ENCODE results near the gene UQCRC1. TPM values are rescaled to one million over a fixed set of nuclear protein-coding genes. Genes with fewer than 3 reads are reported as not detected.

Gene UQCRC1
- polyA plus RNA-seq, 3 donors: 326 to 409 (median 350) TPM

GRCh38 chr3:48624767-48625166 is 15.3 kb upstream of the UQCRC1 start:
- no peaks in the 10 kb centered on the region for H3K27me3 ChIP-seq (ENCODE audit: control insufficient read depth in 2 of 2, insufficient read depth in 2 of 2, low read length in 2 of 2)
- peaks cover 2 to 13% (median 4%) of the 10 kb centered on the region in 7 donors for H3K9me3 Mint-ChIP-seq
- no peak overlapping the region for H3K4me3 Mint-ChIP-seq
- H3K27ac ChIP-seq (ENCODE audit: low read depth in 1 of 2, low read length in 2 of 2): no peak overlapping the region
- no peak overlapping the region for H3K9ac ChIP-seq (ENCODE audit: insufficient read depth, low read length, poor library complexity, severe bottlenecking)
- TF ChIP-seq CTCF (IDR thresholded peaks at IDR 0.05): no peak
- peaks cover 49 to 58% of the 10 kb centered on the region in 2 donors for H3K36me3 ChIP-seq (replicated peaks in 1 of 2; ENCODE audit: control insufficient read depth in 1 of 2, insufficient read depth in 2 of 2, low read length in 2 of 2)
- no peaks in the 10 kb centered on the region for H3K4me1 ChIP-seq (ENCODE audit: control insufficient read depth in 1 of 2, insufficient read depth in 2 of 2, low read length in 2 of 2)
- peaks cover 51 to 60% of the 10 kb centered on the region in 2 donors for H3K36me3 Mint-ChIP-seq
- H3K9me3 ChIP-seq (replicated peaks in 1 of 2; ENCODE audit: control insufficient read depth in 1 of 2, insufficient read depth in 1 of 2, low read length in 2 of 2): peaks cover 0 to 5% of the 10 kb centered on the region in 2 donors
- intact Hi-C loops (cut with micrococcal nuclease): no loop called here
- H3K4me3 ChIP-seq (replicated peaks in 1 of 3; ENCODE audit: low read depth in 2 of 3, low read length in 3 of 3): no peak overlapping the region
- peaks cover 0 to 6% (median 4%) of the 10 kb centered on the region in 3 donors for H3K27me3 Mint-ChIP-seq (ENCODE audit: low read depth in 3 of 3)
- H3K79me2 ChIP-seq (ENCODE audit: insufficient read depth, low read length): no peaks in the 10 kb centered on the region
- 96% methylated on average over 7 of the region's 10 CpGs for WGBS (ENCODE audit: insufficient coverage)
- H4K20me1 ChIP-seq (ENCODE audit: insufficient read depth, low read length): no peaks in the 10 kb centered on the region
- no peaks in the 10 kb centered on the region for H3K4me1 Mint-ChIP-seq
- peak overlapping the region in 2 of 7 donors; percentile 12 to 40 for H3K27ac Mint-ChIP-seq
- no peak for DNase-seq
- H2AFZ ChIP-seq (ENCODE audit: insufficient read depth, low read depth, low read length, poor library complexity, severe bottlenecking): no peak overlapping the region
- no peak overlapping the region for H3K4me2 ChIP-seq (replicated peaks; ENCODE audit: extremely low read depth, low read length, poor library complexity, severe bottlenecking)

GRCh38 chr3:48623851-48624547 is 14.6 kb upstream of the UQCRC1 start:
- Histone ChIP-seq H3K4me1 (ENCODE audit: control insufficient read depth in 1 of 2, insufficient read depth in 2 of 2, low read length in 2 of 2) (no peaks in the 10 kb centered on the region), H3K4me3 (replicated peaks in 1 of 3; ENCODE audit: low read depth in 2 of 3, low read length in 3 of 3) (no peak overlapping the region), H3K27me3 (ENCODE audit: control insufficient read depth in 2 of 2, insufficient read depth in 2 of 2, low read length in 2 of 2) (no peaks in the 10 kb centered on the region), H2AFZ (ENCODE audit: insufficient read depth, low read depth, low read length, poor library complexity, severe bottlenecking) (no peak overlapping the region), H3K36me3 (replicated peaks in 1 of 2; ENCODE audit: control insufficient read depth in 1 of 2, insufficient read depth in 2 of 2, low read length in 2 of 2) (peaks cover 41 to 50% of the 10 kb centered on the region in 2 donors), H3K79me2 (ENCODE audit: insufficient read depth, low read length) (no peaks in the 10 kb centered on the region), H3K4me2 (replicated peaks; ENCODE audit: extremely low read depth, low read length, poor library complexity, severe bottlenecking) (no peak overlapping the region), H3K9me3 (replicated peaks in 1 of 2; ENCODE audit: control insufficient read depth in 1 of 2, insufficient read depth in 1 of 2, low read length in 2 of 2) (peaks cover under 1 to 12% of the 10 kb centered on the region in 2 donors), H3K9ac (ENCODE audit: insufficient read depth, low read length, poor library complexity, severe bottlenecking) (no peak overlapping the region), H4K20me1 (ENCODE audit: insufficient read depth, low read length) (no peaks in the 10 kb centered on the region), H3K27ac (ENCODE audit: low read depth in 1 of 2, low read length in 2 of 2) (no peak overlapping the region)
- DNase-seq: no peak
- no peak overlapping the region for H3K4me3 Mint-ChIP-seq
- H3K36me3 Mint-ChIP-seq: peaks cover 43 to 52% of the 10 kb centered on the region in 2 donors
- intact Hi-C loops (cut with micrococcal nuclease): no loop called here
- no peaks in the 10 kb centered on the region for H3K4me1 Mint-ChIP-seq
- peaks cover 5 to 21% (median 9%) of the 10 kb centered on the region in 7 donors for H3K9me3 Mint-ChIP-seq
- peak overlapping the region in 3 of 7 donors; percentile 15 to 42 (median 27) for H3K27ac Mint-ChIP-seq
- no peak for TF ChIP-seq CTCF (IDR thresholded peaks at IDR 0.05)
- H3K27me3 Mint-ChIP-seq (ENCODE audit: low read depth in 3 of 3): peaks cover 0 to 6% (median 4%) of the 10 kb centered on the region in 3 donors
- 83% methylated on average over 5 of the region's 6 CpGs for WGBS (ENCODE audit: insufficient coverage)
